NCI-H1105 treated with DMSO at 0.1 percent for 48 hours (cell line): Measurements from ENCODE around the gene LCMT1.
"Not testable (repeated sequence)": the region's sequence is repeated elsewhere in the genome, so short reads cannot be mapped to it uniquely, and the experiment has no call there.

Source experiments
- DNase-seq: peaks from one replicate; lab custom pipeline; 2025; lab: John Stamatoyannopoulos, UW

Gene LCMT1

DNA sequence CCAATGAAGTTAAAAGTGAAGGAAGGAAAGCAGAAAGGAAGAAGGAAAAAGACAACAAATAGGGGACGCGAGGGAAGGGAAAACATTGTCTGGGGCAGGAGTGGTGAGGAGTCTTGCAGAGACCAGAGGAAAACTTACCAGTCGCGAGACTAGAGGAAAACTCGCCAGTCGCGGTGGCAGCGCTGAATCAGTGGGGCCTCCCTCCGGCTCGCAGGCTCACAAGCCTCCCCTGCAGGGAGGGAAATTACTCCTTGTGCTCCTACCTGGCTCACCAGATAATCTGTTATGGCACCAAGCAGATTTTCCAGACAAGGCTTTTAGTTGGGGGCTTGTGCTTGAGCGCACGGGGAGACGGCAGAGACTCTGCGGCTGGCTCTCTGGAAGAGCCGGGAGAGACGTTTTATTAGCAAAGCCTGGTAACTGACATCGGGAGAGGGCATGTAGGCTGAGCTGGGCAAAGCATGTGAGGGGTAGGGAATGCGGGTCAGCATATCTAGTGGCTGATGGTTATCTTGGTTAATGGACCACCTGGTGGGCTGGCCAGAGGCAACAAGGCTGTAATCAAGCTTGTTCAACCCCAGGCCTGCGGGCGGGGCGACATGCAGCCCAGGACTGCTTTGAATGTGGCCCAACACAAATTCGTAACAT lies 37.1 kb downstream of the LCMT1 start:
- no peak for DNase-seq

DNA sequence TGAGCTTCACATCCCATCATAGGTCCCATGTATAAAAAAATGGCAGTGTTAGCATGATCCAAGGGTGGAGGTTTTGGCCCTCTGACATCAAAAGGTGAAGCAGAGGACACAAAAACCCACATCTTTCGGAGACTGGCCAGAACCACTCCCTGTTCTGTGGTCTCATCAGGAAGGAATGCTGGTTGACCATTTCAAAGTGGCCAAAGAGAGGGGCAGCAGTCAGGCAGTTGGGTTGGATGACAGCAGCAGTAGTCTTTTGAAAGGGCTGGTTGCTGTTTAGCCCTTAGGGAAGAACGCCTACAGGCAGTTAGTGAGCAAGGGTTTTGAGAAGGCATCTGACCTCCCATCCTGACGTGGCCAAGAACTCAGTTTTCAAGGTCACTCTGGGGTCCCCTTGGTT lies 40.5 kb downstream of the LCMT1 start:
- no peak for DNase-seq

- no peak for DNase-seq
Observed at GRCh38 chr16:25155553-25156460, 44.3 kb downstream of the LCMT1 start.

DNA sequence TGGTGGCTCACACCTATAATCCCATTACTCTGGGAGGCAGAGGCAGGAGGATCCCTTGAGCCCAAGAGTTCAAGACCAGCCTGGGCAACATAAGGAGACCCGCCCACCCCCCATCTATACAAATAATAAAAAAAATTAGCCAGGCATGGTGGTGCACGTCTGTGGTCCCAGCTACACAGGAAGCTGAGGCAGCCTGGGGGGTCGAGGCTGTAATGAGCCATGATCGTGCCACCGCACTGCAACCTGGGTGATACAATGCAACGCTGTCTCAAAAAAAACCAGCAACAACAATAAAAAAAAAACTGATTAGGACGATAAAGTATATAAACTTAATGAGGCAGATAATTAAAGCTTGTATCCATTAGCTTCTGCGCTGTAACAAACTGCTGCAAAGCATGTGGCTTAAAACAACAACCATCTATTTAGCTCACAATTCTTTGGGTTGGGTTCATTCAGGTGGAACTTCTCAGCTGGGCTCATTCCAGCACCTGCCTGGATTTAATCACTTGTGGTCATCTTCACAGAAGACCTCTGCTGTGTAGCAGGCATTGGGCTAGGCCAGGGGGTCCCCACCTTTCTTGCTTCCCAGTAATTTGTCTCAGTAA lies 45.8 kb downstream of the LCMT1 start:
- DNase-seq: no peak

- DNase-seq: no peak
Observed at GRCh38 chr16:25158401-25158800, 46.9 kb downstream of the LCMT1 start.

DNA sequence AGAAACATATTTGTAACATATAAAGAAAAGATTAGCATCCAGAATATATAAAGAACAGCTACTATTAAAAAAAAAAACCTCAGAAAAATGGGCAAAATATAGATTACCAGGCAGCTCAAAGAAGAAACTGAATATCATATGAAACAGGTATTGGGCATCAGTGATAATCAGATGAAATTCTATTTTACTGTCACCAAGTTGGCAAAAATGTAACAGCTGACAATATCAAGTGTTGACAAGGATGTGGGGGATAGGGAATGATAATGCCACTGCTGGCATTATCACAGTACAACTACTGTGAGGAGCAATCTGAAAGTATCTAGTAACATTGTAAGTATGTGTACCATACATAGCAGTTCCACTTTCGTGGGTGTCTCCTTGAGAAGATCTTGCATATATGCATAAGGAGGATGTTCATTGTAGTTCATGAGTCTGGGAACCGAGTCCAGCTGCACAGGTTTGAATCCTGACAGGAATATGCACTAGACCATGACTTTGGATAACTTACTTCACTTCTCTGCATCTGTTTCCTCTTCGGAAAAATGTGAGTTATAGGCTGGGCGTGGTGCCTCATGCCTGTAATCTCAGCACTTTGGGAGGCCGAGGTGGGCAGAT lies 50.3 kb downstream of the LCMT1 start:
- no peak for DNase-seq

- DNase-seq: no peak
Observed at GRCh38 chr16:25163683-25164082, 52.1 kb downstream of the LCMT1 start.

DNA sequence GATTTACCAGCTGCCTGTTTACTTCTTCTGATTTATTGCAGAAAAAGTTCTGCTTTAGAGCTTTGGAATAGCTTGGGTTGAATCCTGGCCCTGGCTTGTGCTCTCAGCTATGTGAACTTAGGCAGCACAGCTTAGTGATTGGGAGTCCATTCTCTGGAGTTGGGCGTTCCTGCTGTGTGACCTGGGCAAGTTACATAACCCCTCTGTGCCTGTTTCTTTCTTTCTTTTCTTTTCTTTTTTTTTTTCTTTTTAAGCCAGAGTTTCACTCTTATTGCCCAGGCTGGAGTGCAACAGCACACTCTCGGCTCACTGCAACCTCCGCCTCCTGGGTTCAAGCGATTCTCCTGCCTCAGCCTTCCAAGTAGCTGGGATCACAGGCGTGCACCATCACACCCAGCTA lies 53.7 kb downstream of the LCMT1 start:
- DNase-seq: no peak

GRCh38 chr16:25167920-25168319 lies 56.4 kb downstream of the LCMT1 start:
- DNase-seq: not testable (repeated sequence)

- DNase-seq: no peak
Observed at GRCh38 chr16:25171390-25171789, 59.8 kb downstream of the LCMT1 start.

DNA sequence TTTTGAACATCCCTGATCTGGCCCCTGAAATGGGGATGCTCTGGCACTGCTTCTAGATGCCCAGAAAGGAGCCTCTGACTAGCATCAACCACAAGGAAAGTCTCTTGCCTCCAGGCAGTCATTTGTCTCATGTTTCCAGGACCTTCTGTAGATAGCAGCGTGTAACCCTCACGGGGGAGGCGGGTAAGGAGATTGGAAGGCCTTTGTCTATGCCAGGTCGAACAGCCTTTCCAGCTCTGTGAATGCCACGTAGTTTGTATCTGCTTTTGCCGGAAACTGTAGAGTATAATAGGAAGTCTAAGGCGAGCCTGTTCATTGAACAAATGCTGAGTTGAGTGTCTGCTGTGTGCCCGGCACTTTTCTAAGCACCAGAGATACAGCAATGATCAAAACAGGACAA lies 61.3 kb downstream of the LCMT1 start:
- no peak for DNase-seq

DNA sequence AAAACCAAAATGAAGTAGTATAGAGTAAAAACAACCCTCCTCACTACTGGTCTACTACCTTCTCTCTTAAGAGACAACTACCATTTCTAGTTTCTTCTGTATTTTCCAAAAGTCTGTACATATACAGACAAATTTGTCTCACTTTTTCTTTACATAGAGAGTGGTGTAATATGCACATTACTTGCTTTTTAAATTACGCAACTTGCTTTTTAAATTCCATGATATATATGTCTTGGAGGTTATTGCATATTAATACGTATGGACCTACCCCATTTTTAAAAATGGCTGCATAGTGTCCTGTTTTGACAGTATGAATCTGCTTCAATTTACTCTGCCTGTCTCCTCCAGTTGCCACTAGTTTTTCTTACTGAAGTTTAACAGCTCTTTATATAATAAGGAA lies 62.7 kb downstream of the LCMT1 start:
- no peak for DNase-seq

- no peak for DNase-seq
Observed at GRCh38 chr16:25176136-25176535, 64.6 kb downstream of the LCMT1 start.

DNA sequence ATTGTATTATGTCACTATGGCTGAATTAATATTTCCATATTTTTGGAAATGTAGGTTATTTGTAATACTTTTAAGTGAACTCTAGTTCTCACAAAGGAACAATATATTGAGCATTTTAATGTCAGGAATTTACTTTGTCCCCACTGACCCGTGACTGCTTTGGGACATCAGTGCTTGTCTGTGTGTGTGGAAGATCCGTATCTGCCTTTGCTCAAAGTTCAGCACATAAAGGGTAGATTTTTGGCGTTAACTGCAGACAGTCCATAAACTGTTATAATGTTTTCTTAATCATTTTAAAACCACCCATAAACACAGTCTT lies 65.9 kb downstream of the LCMT1 start:
- DNase-seq: no peak

DNA sequence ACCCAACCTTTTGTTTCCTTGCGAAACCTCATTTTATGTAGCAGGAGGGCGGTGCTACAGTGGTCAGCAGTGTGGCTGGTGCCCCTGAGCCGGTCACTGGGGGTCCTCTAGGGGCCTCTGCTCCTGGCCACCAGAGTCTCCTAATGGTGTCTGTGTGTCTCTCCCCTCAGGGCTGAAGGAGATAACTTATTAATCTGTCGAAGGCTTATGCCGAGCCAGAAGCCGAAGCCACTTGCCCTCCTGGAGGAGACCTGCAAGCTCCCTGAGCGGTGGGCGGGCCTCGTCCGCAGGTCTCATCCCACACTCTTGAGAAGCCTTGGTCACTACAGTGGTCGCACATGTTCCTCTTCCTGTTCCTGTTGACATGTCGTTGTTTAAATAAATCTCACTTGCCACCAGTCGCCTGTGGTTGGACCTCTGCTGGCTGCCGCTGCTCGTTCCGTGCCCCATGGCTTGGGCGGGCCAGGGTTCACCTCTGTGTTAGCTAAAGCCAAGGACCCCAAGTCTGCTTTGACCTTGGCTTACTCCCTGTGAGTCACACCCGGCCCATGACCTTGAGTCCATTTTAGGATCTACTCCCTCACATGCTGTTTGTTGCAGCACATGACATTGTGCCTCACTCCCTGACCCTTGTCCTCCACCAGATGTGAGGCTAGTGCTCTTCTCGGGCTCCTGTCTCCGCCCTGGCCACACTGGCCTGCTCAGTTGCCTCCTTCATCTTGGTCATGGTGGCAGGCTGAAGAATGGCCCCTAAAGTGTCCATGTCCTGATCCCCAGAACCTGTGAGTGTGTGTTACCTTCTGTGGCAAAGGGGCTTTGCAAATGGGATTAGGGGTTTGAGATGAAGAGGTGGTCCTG lies 66.5 kb downstream of the LCMT1 start:
- no peak for DNase-seq

- DNase-seq: not testable (repeated sequence)
Observed at GRCh38 chr16:25181236-25181635, 69.7 kb downstream of the LCMT1 start.

DNA sequence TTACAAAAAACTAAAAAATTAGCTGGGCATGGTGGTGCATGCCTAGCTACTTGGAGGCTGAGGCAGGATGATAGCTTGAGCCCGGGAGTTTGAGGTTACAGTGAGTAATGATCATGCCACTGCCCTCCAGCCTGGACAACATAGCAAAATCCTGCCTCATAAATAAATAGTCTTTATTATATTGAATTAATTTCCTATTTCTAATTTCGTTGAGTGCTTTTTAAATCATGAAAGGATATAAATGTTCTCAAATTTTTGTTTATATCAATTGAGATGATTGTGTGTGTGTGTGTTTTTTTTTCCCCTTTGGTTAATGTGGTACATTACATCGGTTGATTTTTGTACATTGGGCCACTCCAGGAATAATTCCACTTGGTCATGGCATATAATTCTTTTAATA lies 73.2 kb downstream of the LCMT1 start:
- DNase-seq: no peak

GRCh38 chr16:25187491-25187795 lies 75.9 kb downstream of the LCMT1 start:
- no peak for DNase-seq

DNA sequence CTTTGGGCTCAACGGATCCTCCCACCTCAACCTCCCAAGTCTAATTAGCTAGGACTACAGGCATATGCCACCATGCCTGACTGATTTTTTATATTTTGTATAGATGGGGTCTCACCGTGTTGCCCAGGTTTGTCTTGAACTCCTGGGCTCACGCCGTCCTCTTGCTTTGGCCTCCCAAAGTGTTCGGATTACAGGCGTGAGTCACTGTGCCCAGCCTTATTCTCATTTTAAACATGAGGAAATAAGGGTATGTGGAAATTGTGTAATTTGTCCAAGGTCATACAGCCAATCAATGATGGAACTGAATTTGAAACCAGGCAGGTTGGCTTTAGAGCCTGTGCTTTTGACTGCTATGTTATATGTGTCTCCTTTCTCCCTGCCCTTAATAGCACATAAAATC lies 77.8 kb downstream of the LCMT1 start:
- no peak for DNase-seq

DNA sequence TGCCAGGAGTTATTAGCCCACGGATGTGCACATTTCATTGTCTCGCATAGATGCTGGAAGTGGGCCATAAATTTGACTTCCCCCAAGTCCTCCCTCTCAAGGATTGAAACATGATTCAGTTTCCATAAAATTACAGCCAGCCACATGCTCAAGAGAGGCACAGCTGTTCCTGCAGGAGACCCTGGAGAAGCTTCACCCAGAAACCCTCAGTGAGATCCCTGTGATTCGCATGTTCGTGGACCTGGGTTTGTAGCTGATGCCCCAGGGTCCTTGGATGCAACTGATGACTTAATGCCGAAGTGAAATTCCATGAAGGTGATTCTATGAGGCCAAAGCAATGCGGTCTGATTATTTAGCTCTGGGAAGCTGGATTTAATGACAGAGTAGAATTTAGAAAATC lies 80.6 kb downstream of the LCMT1 start:
- no peak for DNase-seq

- no peak for DNase-seq
Observed at GRCh38 chr16:25194273-25194878, 82.8 kb downstream of the LCMT1 start.

DNA sequence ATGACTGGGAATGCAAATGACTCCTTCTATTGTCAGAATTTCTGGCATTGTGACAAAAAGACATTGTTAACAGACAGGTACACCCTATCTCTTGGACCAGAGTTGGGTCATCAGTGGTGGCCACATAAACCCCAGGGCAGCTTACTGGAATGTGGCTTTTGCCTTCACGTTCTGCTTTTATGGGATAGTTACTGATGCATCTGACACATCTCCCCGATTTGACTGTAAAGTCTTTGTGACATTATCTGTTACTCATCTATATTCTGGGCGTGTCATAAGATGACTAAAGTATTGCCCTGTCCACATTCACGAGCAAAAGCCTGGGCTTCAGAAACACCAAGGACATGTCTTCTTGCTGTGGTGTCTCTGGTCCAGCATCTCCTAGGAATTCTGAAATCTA lies 86.5 kb downstream of the LCMT1 start:
- DNase-seq: no peak
